KBM-7 (cell line): Measurements from ENCODE around the gene CUTC.

ENCODE experiments used
- DNase-seq: peaks from one replicate; pipeline ENCODE4 v3.0.0-alpha.2; 2015
- in situ Hi-C: fragments of 300-500 bp; cut with MboI; formaldehyde crosslinking; loops from 2 replicates; pipeline ENCODE4 v1.14.3; 2020; ENCODE audit warnings: low sequenced_read_pairs, low pct_unique_long_range_greater_than_20kb, mixed read lengths

Gene CUTC

DNA sequence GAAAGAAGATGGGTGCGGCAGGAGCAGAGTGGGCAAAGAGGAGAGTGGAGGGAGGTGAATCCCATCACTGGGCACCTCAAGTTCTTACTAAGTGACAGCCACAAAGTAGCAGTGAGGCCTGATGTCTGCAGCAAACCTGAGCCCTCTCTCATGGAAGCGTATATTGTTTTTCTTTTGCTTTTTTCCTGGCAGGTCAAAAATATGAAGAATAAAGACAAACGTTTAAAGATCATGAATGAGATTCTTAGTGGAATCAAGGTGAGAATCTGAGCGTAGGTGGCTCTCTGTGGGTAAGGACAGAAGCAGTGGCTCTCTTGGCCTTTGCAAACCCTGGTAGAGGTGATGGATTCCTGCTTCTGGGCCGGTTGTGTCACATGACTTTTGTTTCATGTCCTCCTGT, 73.2 kb downstream of the CUTC start:
- in situ Hi-C loops: no loop called here
- no peak for DNase-seq
